ENCODE results near the gene ANO4.

The ANO4 gene

GRCh38 chr12:101018540-101018939 is 224.0 kb downstream of the ANO4 start:
- Histone ChIP-seq H3K4me1 (ENCODE audit: insufficient read depth, low read length) (peaks cover 14% of the 10 kb centered on the region; the same call in 1 of the 2 replicates), H3K9ac (ENCODE audit: low read depth, low read length) (no peak overlapping the region), H3K36me3 (ENCODE audit: insufficient read depth, low read length) (no peaks in the 10 kb centered on the region), H3K9me3 (ENCODE audit: control insufficient read depth, insufficient read depth, low read length) (peaks cover 4% of the 10 kb centered on the region; the same call in 1 of the 2 replicates)

DNA sequence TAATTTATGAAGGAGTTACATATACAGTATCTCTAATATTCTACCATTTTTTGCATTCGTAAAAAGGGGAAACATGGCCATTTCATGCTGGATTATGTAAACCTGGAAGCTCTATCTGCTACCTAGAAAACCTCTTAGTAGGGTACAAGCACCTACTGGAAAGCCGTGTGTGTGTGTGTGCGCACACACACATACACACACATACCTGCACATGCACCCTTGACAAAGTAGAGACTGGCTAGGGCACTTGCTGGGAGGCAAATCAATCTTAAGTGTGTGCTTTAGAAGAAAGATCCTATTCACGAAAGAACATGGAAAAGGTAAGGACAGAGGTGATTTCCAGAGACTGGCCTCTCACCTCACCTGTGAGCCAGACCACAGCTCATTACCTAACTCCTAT is 224.6 kb downstream of the ANO4 start:
- Histone ChIP-seq H3K36me3 (ENCODE audit: insufficient read depth, low read length) (no peaks in the 10 kb centered on the region), H3K4me1 (ENCODE audit: insufficient read depth, low read length) (peaks cover 14% of the 10 kb centered on the region; the same call in 1 of the 2 replicates), H3K9me3 (ENCODE audit: control insufficient read depth, insufficient read depth, low read length) (peaks cover 4% of the 10 kb centered on the region; the same call in 1 of the 2 replicates), H3K9ac (ENCODE audit: low read depth, low read length) (no peak overlapping the region)

GRCh38 chr12:101019667-101020066 is 225.1 kb downstream of the ANO4 start:
- peaks cover 14% of the 10 kb centered on the region; the same call in 1 of the 2 replicates for H3K4me1 ChIP-seq (ENCODE audit: insufficient read depth, low read length)
- H3K9ac ChIP-seq (ENCODE audit: low read depth, low read length) = no peak overlapping the region
- peaks cover 4% of the 10 kb centered on the region; the same call in 1 of the 2 replicates for H3K9me3 ChIP-seq (ENCODE audit: control insufficient read depth, insufficient read depth, low read length)
- no peaks in the 10 kb centered on the region for H3K36me3 ChIP-seq (ENCODE audit: insufficient read depth, low read length)

DNA sequence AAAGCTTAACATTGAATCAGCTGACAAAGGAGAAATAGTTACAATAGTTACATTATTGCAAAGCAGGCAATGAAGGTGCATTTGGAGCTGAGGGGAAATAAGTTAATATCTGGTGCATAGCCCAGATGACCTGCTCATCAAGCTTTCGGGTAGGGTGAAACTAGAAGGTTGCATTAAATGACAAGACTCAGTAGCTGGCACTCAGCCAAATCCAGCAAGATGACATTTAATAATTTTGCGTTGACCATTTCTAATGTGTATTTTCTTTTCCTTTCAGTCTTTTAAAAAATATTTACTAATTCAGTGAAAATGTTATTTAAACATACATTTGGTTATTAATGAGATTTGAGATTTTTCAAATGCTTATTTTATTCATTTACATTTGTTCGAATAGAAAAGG is 226.9 kb downstream of the ANO4 start:
- peaks cover 14% of the 10 kb centered on the region; the same call in 1 of the 2 replicates for H3K4me1 ChIP-seq (ENCODE audit: insufficient read depth, low read length)
- no peak overlapping the region for H3K9ac ChIP-seq (ENCODE audit: low read depth, low read length)
- H3K36me3 ChIP-seq (ENCODE audit: insufficient read depth, low read length) = no peaks in the 10 kb centered on the region
- H3K9me3 ChIP-seq (ENCODE audit: control insufficient read depth, insufficient read depth, low read length) = peaks cover 4% of the 10 kb centered on the region; the same call in 1 of the 2 replicates

DNA sequence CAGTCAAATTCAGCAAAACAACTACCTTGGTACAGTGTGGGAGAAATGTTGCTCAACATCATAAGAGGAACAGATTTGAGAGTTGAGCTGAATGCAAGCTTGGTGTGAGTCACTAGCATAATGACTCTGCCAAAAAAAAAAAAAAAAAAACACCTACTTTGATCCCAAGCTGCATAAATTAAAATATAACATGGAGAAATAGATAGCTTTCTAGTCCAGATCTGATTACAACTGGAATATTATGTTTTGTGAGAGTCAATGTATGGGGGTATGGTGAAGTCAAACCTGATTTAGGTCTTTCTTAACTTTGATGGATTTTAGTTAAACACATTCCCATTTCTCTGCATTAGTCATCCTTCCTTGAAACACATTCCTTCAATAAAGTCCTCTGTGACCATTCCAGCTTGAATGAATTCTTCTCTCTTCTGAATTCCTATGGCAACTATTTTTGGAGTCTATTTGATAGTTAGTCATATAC is 227.4 kb downstream of the ANO4 start:
- Histone ChIP-seq H3K36me3 (ENCODE audit: insufficient read depth, low read length) (no peaks in the 10 kb centered on the region), H3K9me3 (ENCODE audit: control insufficient read depth, insufficient read depth, low read length) (peaks cover 4% of the 10 kb centered on the region; the same call in 1 of the 2 replicates), H3K9ac (ENCODE audit: low read depth, low read length) (no peak overlapping the region), H3K4me1 (ENCODE audit: insufficient read depth, low read length) (peaks cover 14% of the 10 kb centered on the region; the same call in 1 of the 2 replicates)

- Histone ChIP-seq H3K4me1 (ENCODE audit: insufficient read depth, low read length) (no peaks in the 10 kb centered on the region), H3K9me3 (ENCODE audit: control insufficient read depth, insufficient read depth, low read length) (peaks cover 4% of the 10 kb centered on the region; the same call in 1 of the 2 replicates), H3K36me3 (ENCODE audit: insufficient read depth, low read length) (no peaks in the 10 kb centered on the region), H3K9ac (ENCODE audit: low read depth, low read length) (no peak overlapping the region)
These were observed 232.6 kb downstream of the ANO4 start for GRCh38 chr12:101027200-101027599.

- H3K4me1 ChIP-seq (ENCODE audit: insufficient read depth, low read length) = no peaks in the 10 kb centered on the region
These were observed 233.2 kb downstream of the ANO4 start for GRCh38 chr12:101027816-101028215.

DNA sequence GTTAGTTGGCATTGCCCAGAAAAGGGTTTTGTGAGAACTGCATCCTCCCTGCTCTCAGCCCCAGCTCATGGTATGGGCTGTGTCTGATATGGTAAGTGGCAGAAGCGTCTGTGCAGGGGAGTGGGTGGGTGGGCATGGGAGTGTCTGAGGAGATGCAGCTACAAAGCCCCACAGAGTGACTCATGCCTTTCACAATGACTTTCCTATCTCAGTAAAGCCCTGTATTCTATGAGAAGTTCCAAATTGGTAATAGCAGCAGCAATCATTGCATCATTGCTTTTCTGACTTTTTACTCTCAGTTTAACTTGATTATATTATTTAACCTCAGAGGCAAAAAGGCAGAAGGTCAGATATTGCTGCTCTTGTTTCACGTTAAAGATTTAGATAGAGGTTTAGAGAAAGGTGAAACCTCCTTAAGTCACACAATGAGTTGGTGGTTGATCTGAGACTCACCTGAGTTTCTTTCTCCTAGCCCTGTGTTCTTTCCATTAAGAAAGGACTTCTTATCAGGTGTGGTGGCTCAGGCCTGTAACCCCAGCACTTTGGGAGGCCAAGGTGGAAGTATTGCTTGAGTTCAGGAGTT is 243.8 kb downstream of the ANO4 start:
- H3K4me1 ChIP-seq (ENCODE audit: insufficient read depth, low read length) = no peaks in the 10 kb centered on the region

More at GRCh38 chr12:101027816-101028215, 233.2 kb downstream of the ANO4 start:
- peaks cover 4% of the 10 kb centered on the region; the same call in 1 of the 2 replicates for H3K9me3 ChIP-seq (ENCODE audit: control insufficient read depth, insufficient read depth, low read length)
- H3K36me3 ChIP-seq (ENCODE audit: insufficient read depth, low read length) = no peaks in the 10 kb centered on the region
- no peak overlapping the region for H3K9ac ChIP-seq (ENCODE audit: low read depth, low read length)

DNA sequence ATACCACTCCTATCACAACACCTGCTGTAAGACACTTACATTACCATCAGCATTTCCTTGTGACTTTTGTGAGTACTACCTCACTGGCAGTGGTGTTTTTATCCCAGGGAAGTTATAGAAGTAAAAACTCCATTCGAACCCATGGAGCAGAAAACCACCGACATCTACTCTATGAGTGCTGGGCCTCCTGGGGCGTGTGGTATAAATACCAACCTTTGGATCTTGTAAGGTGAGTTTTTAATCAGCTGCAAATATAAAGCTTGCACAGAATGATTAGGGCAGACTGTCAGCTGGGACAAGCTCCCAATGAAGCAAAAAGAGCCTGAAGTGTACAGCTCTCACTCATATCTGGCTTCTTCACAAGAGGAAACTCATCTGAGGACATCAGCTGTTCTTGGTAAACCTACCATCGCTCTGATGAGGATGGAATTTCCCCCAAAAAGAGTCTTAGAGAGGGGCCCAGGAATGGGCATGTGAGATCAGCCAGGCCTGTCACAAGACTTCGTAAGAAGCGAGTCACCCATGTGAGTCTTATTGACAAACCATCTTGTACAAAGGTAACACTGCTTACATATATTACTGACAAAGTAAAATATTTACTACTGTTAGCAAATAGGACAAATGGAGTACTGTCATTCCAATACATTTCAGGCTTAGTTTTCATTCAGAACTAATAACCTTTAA is 245.4 kb downstream of the ANO4 start:
- Histone ChIP-seq H3K36me3 (ENCODE audit: insufficient read depth, low read length) (no peaks in the 10 kb centered on the region; the same call in 1 of the 2 replicates), H3K9ac (ENCODE audit: low read depth, low read length) (no peak overlapping the region), H3K4me1 (ENCODE audit: insufficient read depth, low read length) (no peaks in the 10 kb centered on the region), H3K9me3 (ENCODE audit: control insufficient read depth, insufficient read depth, low read length) (no peaks in the 10 kb centered on the region)

More for the DNA sequence above, 243.8 kb downstream of the ANO4 start:
- Histone ChIP-seq H3K9ac (ENCODE audit: low read depth, low read length) (no peak overlapping the region), H3K9me3 (ENCODE audit: control insufficient read depth, insufficient read depth, low read length) (no peaks in the 10 kb centered on the region), H3K36me3 (ENCODE audit: insufficient read depth, low read length) (no peaks in the 10 kb centered on the region; the same call in 1 of the 2 replicates)

GRCh38 chr12:101040936-101041335 is 246.4 kb downstream of the ANO4 start:
- no peaks in the 10 kb centered on the region for H3K9me3 ChIP-seq (ENCODE audit: control insufficient read depth, insufficient read depth, low read length)
- H3K4me1 ChIP-seq (ENCODE audit: insufficient read depth, low read length) = no peaks in the 10 kb centered on the region
- no peaks in the 10 kb centered on the region; the same call in 1 of the 2 replicates for H3K36me3 ChIP-seq (ENCODE audit: insufficient read depth, low read length)
- H3K9ac ChIP-seq (ENCODE audit: low read depth, low read length) = no peak overlapping the region

DNA sequence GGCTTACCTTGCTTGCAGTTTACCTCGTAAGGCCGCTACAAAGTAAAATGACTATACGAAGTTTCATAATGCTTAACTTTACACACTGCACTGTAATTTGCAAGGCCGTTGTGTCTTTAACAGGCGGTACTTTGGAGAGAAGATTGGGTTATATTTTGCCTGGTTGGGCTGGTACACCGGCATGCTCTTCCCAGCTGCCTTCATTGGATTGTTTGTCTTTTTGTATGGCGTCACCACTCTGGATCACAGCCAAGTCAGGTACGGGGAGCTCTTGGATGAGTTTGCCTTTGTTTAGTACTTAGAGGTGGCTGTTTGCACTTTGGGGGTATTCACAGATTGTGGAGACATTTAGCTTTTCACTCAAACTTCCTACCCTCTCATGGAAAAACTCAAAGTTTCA is 247.6 kb downstream of the ANO4 start:
- Histone ChIP-seq H3K4me1 (ENCODE audit: insufficient read depth, low read length) (no peaks in the 10 kb centered on the region), H3K9me3 (ENCODE audit: control insufficient read depth, insufficient read depth, low read length) (no peaks in the 10 kb centered on the region), H3K36me3 (ENCODE audit: insufficient read depth, low read length) (no peaks in the 10 kb centered on the region; the same call in 1 of the 2 replicates), H3K9ac (ENCODE audit: low read depth, low read length) (no peak overlapping the region)

- Histone ChIP-seq H3K9me3 (ENCODE audit: control insufficient read depth, insufficient read depth, low read length) (no peaks in the 10 kb centered on the region), H3K36me3 (ENCODE audit: insufficient read depth, low read length) (no peaks in the 10 kb centered on the region; the same call in 1 of the 2 replicates), H3K4me1 (ENCODE audit: insufficient read depth, low read length) (no peaks in the 10 kb centered on the region), H3K9ac (ENCODE audit: low read depth, low read length) (no peak overlapping the region)
These were observed 250.0 kb downstream of the ANO4 start for GRCh38 chr12:101044512-101045059.

DNA sequence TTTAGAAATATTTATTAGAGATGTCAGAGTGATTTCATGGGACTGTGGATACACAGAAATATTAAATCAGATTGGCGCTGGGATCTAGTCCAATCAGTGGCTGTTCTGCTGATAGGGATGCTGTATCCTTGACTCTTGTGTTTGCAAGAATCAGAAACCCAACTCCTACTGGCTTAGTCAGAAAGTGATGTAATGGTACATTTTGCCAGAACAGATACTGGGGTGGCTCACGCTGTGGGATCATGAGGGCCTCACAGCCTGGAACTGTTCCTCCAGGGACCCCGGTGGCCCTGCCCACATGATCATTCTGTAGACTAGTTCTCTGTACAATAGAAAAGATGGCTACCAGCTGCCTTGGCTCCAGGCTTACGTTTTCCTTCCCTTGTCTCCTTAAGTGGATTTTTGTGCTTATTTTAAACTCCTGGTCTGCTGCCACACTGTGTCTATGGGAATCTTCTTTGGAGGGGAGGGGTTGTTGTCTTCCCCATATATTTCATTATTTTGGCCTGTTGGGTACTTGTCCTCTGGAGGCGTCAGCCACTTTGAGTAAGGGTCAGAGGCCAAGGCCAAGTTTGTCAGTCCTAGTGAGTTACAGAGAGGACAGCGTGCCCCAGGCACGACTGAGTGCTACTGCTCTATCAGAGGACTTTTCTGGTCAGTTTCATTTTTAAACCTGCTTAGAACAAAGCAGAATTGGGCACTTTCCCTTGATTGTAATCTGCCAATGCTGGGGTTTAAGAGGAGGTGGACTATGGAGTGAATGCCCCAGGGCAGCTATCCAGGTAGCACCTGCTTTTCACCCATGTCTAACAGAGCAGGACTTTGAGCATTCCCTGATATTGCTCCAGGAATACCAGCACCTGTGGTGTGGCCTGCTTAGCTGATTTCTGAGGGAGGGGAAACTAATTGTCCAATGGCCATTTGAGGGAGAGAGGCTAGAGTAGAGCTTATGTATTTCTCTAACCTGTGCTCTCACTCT is 251.2 kb downstream of the ANO4 start:
- Histone ChIP-seq H3K36me3 (ENCODE audit: insufficient read depth, low read length) (no peaks in the 10 kb centered on the region; the same call in 1 of the 2 replicates), H3K4me1 (ENCODE audit: insufficient read depth, low read length) (no peaks in the 10 kb centered on the region), H3K9me3 (ENCODE audit: control insufficient read depth, insufficient read depth, low read length) (no peaks in the 10 kb centered on the region), H3K9ac (ENCODE audit: low read depth, low read length) (no peak overlapping the region)

DNA sequence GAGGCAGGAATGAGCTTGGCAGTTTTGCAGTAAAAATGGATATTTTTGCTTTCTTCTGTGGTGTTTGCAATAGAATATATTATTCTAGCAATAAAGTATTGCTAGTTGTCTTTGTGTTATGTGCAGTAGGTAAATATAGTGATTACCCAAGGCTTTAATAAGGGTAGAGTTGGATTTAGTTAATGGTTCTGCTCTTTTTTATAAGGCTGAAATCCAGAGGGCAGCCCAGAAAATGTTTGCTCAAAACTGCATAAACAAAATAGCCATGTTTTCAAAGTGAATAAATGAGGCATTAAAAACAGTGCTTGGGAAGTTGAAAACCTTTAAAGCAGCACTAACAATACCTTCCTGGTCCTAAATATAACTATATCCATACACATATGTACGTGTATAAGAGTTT is 253.1 kb downstream of the ANO4 start:
- no peak overlapping the region for H3K9ac ChIP-seq (ENCODE audit: low read depth, low read length)
- no peaks in the 10 kb centered on the region for H3K36me3 ChIP-seq (ENCODE audit: insufficient read depth, low read length)
- H3K9me3 ChIP-seq (ENCODE audit: control insufficient read depth, insufficient read depth, low read length) = no peaks in the 10 kb centered on the region
- H3K4me1 ChIP-seq (ENCODE audit: insufficient read depth, low read length) = no peaks in the 10 kb centered on the region

Measured in ES-I3 (cell line).